ENCODE results near the gene FKBP2.

The FKBP2 gene

DNA sequence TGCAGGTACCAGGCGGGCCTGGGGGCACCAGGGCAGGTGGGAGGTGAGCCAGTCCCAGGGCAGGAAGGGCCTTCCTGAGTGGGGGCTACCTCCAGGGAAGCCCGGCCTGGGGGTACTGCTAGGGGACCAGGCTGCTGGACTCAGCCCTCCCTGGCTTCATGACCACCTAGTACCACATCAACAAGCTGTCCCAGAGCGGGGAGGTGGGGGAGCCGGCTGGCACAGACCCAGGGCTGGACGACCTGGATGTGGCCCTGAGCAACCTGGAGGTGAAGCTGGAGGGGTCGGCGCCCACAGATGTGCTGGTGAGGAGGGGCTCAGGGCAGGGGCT lies 21.6 kb upstream of the FKBP2 start:
- DNase-seq (ENCODE audit: low read depth in 2 of 2), result no peak

DNA sequence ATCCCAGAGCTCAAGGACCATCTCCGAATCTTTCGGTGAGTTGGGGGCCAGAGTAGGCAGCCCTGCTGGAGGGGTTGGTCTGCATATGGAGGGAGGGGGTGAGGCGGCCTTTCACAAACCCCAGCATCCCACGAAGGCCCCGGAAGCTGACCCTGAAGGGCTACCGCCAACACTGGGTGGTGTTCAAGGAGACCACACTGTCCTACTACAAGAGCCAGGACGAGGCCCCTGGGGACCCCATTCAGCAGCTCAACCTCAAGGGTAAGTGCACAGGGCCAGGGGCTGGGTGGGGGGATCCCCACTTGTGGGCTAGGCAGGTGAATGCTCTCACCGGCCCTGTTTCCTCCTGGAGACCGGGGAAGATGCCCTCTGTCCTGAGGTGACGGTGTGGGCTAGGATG lies 21.1 kb upstream of the FKBP2 start:
- no peak for DNase-seq (ENCODE audit: low read depth in 2 of 2)

DNA sequence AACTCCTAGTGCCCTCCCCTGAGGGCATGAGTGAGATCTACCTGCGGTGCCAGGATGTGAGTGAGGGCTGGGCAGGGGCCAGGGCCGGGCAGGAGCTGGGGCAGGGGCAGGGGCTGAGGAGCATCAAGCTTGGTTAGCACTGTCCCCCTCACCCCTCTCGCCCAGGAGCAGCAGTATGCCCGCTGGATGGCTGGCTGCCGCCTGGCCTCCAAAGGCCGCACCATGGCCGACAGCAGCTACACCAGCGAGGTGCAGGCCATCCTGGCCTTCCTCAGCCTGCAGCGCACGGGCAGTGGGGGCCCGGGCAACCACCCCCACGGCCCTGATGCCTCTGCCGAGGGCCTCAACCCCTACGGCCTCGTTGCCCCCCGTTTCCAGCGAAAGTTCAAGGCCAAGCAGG lies 20.6 kb upstream of the FKBP2 start:
- DNase-seq (ENCODE audit: low read depth in 2 of 2), result no peak

DNA sequence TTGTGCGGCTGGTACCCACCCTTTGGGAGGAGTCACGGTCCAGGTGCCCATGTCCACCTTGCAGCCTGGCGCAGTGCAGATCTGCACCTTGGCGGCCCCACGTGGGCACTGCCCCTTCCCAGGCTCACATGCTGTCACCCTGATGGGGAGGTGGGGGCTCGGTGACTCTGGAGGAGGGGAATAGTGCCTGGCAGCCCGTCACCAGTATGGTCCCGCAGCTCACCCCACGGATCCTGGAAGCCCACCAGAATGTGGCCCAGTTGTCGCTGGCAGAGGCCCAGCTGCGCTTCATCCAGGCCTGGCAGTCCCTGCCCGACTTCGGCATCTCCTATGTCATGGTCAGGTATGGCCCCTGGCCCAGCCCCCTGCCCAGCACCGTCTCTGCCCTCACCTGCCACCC lies 20.1 kb upstream of the FKBP2 start:
- DNase-seq (ENCODE audit: low read depth in 2 of 2), result no peak

DNA sequence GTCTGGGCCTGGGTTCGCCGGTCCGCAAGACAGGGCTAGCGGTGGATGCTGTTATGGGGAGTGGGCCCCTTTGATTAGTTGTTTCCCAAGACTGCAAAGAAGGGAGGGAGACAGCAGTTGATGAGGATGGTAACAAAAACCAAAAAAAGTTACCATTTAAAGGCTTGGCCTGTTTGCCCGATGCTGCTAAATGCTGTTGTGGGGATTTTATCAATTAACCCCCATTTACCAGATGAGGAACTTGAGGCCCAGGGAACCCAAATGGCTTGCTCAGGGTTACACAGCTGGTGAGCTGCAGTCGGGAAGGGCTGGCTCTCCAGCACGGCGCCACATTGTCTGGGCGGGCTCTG lies 18.3 kb upstream of the FKBP2 start:
- DNase-seq (ENCODE audit: low read depth in 2 of 2), result no peak

DNA sequence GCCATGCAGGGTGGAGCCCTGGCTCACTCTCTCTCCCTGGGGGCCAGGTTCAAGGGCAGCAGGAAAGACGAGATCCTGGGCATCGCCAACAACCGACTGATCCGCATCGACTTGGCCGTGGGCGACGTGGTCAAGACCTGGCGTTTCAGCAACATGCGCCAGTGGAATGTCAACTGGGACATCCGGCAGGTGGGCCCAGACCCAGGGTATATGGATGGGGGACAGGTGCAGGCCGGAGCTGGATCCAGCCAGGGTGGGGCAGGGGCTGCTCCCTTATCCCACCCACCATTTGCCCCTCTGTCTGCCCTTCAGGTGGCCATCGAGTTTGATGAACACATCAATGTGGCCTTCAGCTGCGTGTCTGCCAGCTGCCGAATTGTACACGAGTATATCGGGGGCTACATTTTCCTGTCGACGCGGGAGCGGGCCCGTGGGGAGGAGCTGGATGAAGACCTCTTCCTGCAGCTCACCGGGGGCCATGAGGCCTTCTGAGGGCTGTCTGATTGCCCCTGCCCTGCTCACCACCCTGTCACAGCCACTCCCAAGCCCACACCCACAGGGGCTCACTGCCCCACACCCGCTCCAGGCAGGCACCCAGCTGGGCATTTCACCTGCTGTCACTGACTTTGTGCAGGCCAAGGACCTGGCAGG lies 17.8 kb upstream of the FKBP2 start:
- DNase-seq (ENCODE audit: low read depth in 2 of 2), result no peak

DNA sequence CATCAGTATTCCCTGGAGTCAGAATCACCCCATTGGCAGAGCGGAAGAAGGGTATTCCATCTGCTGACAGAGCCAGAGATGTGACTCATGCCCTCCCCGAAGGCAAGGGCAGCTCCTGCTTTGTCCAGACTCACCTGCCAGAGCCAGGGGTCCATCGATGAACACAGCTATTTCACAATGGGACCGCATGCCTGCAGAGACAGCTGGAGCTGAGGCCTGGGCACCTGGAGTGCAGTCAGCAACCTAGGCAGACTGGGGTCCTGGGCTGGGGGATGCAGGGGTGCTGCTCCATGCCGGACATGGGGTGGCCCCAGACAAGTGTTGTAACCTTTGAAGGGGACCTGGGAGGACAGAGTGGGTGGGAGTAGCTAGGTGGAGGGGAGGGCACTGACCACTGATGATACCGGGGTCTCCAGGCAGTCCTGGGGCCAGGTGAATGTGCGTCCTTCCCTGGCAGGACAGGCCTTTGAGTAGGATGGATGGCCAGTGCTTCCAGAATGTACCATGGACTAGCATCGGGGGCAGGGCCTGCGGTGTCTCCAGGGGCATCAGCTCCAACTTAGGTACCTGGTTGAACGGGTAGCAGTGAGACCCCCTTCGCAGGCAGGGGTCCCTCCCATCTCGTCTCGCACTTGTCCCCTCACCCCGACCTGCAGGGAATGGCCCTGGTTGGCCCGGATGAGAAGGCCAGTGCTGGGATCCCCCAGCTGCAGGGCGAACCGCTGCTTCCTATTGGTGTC lies 16.6 kb upstream of the FKBP2 start:
- no peak for DNase-seq (ENCODE audit: low read depth in 2 of 2)

DNA sequence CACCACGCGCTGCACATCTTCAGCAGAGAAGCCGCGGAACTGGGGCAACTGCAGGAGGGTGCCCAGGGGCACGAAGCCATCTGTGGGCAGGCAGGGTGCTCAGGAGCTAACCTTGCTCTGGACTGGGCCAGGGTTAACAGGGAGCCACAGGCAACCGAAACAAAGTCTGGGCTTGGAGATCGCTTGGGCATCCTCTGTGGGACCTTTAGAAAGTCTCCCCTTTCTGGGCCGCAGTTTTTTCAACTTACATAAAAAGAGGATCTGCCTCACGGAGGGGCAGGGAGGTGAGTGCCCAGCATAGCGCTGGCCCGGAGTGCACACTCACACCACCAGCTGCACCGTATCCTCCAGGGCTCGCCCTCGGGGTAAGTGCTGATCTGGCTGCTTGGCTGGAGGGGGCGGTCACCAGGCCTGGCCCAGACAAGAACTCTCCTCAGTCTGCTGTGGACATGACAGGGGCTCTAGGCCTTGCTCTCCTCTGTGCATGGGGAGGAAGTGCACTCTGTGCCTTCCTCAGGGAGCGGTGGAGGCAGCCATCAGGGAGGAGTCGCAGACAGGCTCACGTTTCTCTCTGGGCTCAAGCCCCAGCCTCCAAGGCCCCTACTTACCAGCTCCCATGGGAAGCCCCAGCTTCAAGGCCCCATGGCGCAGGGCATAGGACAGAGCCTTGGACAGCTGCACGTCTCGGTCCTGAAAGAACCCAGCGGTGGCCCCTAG lies 15.8 kb upstream of the FKBP2 start:
- DNase-seq (ENCODE audit: low read depth in 2 of 2), result no peak

DNA sequence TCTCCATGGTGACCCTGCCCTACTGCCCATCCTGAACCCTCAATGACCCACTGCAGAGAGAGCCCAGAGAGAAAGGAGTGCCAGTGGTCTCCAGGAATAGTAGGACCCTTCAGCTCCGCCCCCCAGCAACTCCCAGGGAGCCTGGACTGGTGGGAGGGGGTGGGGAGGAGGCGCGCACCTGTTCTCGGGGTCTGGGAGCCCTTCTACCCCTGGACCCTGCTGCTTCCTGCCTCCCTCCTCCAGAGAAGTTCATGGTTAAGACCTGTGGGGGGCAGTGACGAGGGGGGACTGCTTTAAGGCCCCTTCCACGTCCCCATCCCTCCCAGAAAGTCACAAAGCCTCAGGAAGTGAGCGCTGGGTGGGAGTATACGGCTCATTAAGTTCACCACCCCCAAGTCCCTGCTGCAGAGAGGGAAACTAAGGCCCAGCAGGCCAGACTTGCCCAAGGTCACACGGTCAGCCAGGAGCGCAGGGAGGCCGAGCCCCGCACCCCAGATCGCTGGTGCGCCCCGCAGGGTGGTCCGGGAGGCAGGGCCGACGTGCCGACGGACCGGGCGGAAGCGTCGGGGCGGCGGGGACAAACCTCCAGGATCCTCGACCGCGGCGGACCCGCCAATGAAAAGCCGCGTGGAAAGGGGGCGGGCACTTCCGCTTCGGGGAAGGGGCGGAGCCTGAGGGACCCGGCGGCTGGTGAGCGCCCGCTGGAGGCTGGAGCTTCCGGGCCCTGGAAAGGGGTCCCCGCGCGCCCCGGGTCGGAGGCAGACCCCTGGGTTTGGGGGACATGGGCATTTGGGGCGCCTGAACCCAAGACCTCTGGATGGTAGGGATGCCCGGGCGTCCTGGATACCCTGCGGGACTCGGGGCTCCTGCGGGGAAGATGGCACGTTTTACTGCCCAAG lies 15.0 kb upstream of the FKBP2 start, which contains the start of the genes NUDT22 and TRPT1:
NUDT22 (plus strand) TSS at position 667 of the 899 bp plus-strand sequence. CDS start 379 bp downstream, outside the sequence.
TRPT1 (minus strand) TSS at position 579 of the 899 bp plus-strand sequence; CDS start at position 253, 326 bp downstream.
- peak; percentile 81 to 84 for DNase-seq (ENCODE audit: low read depth in 2 of 2)

DNA sequence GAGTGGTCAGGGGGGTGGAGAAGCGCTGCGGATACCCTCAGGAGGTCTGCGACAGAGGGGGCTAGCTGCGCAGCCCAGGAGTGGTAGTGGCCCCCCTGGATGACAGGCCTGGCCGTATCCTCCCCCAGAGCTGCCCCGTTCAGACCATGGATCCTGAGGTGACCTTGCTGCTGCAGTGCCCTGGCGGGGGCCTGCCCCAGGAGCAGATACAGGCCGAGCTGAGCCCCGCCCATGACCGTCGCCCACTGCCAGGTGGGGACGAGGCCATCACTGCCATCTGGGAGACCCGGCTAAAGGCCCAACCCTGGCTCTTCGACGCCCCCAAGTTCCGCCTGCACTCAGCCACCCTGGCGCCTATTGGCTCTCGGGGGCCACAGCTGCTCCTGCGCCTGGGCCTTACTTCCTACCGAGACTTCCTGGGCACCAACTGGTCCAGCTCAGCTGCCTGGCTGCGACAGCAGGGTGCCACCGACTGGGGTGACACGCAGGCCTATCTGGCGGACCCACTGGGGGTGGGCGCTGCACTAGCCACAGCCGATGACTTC lies 14.3 kb upstream of the FKBP2 start:
- DNase-seq (ENCODE audit: low read depth in 2 of 2), result peak in 1 of 2 donors; percentile 39

DNA sequence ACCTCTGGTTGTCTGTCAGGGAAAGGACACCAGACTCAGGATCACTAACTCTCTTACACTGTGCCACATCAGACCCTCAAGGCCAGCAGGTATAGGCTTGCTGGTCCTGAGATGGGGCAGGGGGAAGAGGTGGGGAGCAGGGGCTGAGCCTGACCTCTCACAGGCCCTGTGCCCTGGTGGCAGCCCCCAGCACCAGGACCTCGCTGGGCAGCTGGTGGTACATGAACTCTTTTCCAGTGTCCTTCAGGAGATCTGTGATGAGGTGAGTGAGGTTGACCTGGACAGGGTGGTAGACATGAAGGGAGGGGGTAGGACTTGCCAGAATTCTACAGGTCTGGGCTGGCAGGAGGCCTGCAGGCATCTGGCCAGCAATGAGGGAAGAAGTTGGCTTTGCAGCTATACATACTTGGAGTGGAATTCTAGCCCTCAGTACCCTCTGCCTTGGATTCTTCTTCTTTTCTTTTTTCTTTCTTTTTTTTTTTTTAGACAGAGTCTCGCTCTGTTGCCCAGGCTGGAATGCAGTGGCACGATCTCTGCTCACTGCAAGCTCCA lies 13.4 kb upstream of the FKBP2 start:
- no peak for DNase-seq (ENCODE audit: low read depth in 2 of 2)

DNA sequence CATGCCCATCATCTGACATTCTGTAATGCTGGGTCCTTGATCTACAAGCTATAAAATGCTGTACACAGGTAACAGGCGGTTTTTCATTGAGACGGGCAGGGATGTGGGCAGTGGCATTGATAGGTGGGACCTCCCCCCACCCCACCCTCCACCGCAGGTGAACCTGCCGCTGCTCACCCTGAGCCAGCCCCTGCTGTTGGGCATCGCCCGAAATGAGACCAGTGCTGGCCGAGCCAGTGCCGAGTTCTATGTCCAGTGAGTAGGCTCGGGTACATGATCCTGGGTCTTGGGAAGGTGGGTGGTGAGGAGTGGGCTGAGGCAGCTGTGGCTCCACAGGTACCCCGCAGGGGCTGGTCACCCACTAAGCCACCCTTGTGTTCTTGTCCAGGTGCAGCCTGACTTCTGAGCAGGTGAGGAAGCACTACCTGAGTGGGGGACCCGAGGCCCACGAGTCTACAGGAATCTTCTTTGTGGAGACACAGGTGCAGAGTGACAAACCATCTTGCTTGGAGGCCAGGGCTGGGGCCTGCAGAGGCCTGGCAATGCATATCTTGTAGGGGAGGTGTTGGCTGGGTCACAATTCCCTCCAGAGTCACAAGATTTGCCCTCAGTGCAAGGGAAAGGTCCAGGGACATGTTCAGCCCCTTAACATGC lies 11.7 kb upstream of the FKBP2 start:
- no peak for DNase-seq (ENCODE audit: low read depth in 2 of 2)

DNA sequence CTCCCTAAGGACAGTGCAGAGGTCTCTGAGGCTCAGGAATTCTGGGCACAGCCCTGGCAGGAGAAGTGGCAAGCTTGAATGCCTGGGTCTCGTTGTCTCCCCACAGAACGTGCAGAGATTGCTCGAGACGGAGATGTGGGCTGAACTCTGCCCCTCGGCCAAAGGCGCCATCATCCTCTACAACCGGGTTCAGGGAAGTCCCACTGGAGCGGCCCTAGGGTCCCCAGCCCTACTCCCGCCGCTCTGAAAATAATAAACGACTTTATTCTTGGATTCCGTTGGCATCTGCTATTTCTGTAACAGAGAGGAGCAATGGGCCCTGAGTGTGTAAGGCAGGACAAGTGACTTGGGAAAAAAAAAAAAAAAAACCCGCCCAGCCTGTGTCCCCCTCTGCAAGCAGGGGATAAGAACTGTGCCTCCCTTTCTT lies 11.1 kb upstream of the FKBP2 start:
- no peak for DNase-seq (ENCODE audit: low read depth in 2 of 2)

DNA sequence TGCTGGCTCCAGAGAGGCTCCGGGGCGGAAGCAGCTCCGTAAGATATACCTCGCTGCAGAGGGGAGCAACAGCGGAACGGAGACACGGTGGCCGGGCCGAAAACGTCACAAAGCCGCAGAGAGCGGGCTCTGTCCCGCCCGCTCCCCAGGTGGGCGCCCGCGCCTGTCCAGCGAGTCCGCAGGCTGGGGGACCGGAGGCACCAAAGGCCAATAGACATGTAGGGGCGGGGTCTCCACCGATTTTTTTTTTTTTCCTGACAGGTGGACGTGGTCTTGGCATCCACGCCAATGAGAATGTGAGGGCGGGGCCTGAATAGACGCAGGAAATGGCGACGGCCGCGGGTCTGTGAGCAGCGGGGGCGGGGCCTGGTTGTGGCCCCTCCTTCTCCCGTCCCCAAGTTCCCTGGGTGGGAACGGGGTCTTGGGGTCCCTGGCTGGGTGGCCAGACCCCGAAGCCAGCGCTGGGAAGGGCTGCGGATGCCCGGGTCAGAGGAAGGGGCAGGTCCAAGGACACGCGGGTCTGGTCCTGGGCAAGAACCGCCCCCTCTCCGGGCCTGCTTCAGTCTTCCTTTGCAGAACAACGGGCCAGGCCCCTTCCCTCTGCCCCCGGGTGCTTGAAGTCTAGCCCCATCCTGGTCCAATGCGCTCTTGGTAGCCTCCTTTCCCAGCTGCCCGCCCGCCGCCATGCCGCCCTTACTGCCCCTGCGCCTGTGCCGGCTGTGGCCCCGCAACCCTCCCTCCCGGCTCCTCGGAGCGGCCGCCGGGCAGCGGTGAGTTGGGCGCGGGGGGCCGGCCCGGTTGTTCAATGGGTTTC lies 10.5 kb upstream of the FKBP2 start, which contains the start of gene DNAJC4:
DNAJC4 (plus strand) TSS at position 378 of the 814 bp plus-strand sequence; CDS start at position 685, 307 bp downstream.
- peak; percentile 67 to 77 for DNase-seq (ENCODE audit: low read depth in 2 of 2)

DNA sequence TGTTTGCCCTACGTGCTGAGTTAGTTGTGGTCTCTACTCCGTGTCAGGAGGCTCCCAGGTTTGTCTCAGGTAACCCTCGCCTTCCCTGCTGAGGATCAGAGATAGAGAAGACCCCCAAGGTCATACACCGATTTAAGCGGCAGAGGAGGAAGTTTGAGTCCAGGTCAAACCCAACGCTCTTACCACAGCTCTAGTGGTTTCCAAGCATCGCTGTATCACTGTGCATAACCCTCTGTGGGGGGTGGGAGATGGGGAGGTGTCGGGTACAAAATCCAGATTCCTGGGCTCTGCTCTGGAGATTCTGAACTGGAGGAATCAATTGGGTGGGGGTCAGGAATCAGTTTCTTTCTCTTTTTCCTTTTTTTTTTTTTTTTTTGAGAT lies 9.9 kb upstream of the FKBP2 start:
- no peak for DNase-seq (ENCODE audit: low read depth in 2 of 2)

DNA sequence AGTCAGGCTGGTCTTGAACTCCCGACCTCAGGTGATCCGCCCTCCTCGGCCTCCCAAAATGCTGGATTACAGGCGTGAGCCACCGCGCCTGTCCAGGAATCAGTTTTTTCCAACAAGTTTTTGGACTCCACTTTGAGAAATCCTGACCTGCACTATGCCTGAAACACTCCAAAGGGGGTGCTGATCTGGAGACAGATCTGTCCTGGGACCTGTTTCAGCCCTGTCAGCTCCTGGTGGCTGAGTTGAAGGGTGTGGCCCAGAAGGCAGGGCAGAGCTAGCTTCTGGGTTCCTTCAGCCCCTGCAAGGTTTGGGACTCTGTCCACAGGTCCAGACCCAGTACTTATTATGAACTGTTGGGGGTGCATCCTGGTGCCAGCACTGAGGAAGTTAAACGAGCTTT lies 9.3 kb upstream of the FKBP2 start:
- DNase-seq (ENCODE audit: low read depth in 2 of 2), result no peak

DNA sequence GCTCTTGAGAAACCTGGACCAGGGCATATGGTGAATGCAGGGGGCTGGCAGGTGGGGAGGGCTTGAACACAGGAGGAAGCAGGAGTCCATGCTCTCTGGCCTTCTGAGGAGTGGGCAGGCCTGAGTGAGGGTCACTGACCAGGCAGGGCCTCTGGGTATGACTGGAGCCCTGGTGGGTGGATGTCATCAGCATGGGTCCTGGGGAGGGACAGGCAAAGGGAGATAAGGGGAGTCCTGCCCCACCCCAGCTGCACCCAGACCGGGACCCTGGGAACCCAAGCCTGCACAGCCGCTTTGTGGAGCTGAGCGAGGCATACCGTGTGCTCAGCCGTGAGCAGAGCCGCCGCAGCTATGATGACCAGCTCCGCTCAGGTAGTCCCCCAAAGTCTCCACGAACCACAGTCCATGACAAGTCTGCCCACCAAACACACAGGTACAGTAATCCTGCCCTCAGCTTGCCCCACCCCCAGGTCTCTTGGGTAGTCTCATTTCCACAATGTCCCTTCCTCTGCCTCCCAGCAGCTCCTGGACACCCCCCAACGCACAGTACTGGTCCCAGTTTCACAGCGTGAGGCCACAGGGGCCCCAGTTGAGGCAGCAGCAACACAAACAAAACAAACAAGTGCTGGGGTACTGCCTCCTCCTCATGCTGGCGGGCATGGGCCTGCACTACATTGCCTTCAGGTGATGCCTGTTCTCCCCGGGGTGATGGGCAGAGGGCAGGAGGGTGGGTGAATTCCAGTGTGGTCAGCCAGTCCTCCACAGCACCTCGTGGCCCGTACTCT lies 8.5 kb upstream of the FKBP2 start:
- DNase-seq (ENCODE audit: low read depth in 2 of 2), result no peak

DNA sequence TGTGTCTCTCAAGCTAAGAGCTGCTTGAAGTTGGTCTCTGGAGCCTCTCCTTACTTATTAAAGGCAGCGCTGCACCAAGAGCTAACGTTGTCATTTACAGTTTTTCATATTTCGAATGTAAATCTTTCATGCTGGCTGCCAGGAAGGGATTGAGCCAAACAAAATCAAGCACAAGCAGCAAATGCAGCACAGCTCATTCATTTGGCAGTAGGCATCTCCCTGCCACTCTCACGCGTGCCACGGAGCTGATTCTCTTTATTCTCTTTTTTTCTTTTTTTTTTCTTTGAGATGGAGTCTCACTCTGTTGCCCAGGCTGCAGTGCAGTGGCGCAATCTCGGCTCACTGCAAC lies 8.0 kb upstream of the FKBP2 start:
- DNase-seq (ENCODE audit: low read depth in 2 of 2), result no peak
